Measurements from ENCODE around the gene KLHL41.

Gene KLHL41

GRCh38 chr2:169469952-169470572 lies 39.4 kb upstream of the KLHL41 start:
- POLR2A ChIA-PET, result no interaction called here
- no peak for TF ChIP-seq CTCF (IDR thresholded peaks at IDR 0.05; ENCODE audit: control extremely low read depth, extremely low read depth, low read depth, missing control alignments)
- CTCF ChIA-PET, result interaction anchor here (4.5 kb wide), 1 partner anchor 11 kb away, joined by 44 read pairs; the partner anchor contains the start of gene BBS5
- no peak for DNase-seq (ENCODE audit: extremely low spot score)

- ChIA-PET CTCF (interaction anchor here (0.8 to 4.5 kb wide), 3 partner anchors 8 to 30 kb away, joined by 3 to 44 read pairs (median 3); partner anchors contain the start of gene BBS5), POLR2A (no interaction called here)
- TF ChIP-seq CTCF (IDR thresholded peaks at IDR 0.05; ENCODE audit: control extremely low read depth, extremely low read depth, low read depth, missing control alignments), result no peak
- DNase-seq (ENCODE audit: extremely low spot score), result no peak
These were observed 37.3 kb upstream of the KLHL41 start for GRCh38 chr2:169472249-169472648.

GRCh38 chr2:169476459-169476858 lies 33.0 kb upstream of the KLHL41 start:
- DNase-seq (ENCODE audit: extremely low spot score), result no peak
- ChIA-PET CTCF (interaction anchor here (1.1 kb wide), 1 partner anchor 16 kb away, joined by 3 read pairs; no protein-coding TSS in a partner anchor), POLR2A (no interaction called here)
- TF ChIP-seq CTCF (IDR thresholded peaks at IDR 0.05; ENCODE audit: control extremely low read depth, extremely low read depth, low read depth, missing control alignments), result no peak

- no peak for DNase-seq (ENCODE audit: extremely low spot score)
- no peak for TF ChIP-seq CTCF (IDR thresholded peaks at IDR 0.05; ENCODE audit: control extremely low read depth, extremely low read depth, low read depth, missing control alignments)
- POLR2A ChIA-PET, result no interaction called here
- CTCF ChIA-PET, result interaction anchor here (1.0 to 6.8 kb wide), 4 partner anchors 8 to 405 kb away, joined by 3 to 44 read pairs (median 4); partner anchors contain the start of gene KLHL41
These were observed 31.2 kb upstream of the KLHL41 start for GRCh38 chr2:169478339-169478738.

- TF ChIP-seq CTCF (IDR thresholded peaks at IDR 0.05; ENCODE audit: control extremely low read depth, extremely low read depth, low read depth, missing control alignments), result no peak
- POLR2A ChIA-PET, result no interaction called here
- DNase-seq (ENCODE audit: extremely low spot score), result no peak
- CTCF ChIA-PET, result interaction anchor here (0.6 to 6.8 kb wide), 18 partner anchors 9 to 463 kb away, joined by 3 to 44 read pairs (median 4); partner anchors contain the start of gene KLHL41
These were observed 30.7 kb upstream of the KLHL41 start for GRCh38 chr2:169478745-169479256.

- DNase-seq (ENCODE audit: extremely low spot score), result peak; percentile 86
- peak; percentile 56 for TF ChIP-seq CTCF (IDR thresholded peaks at IDR 0.05; ENCODE audit: control extremely low read depth, extremely low read depth, low read depth, missing control alignments)
- ChIA-PET POLR2A (no interaction called here), CTCF (interaction anchor here (0.6 to 6.8 kb wide), 23 partner anchors 9 to 753 kb away, joined by 3 to 44 read pairs (median 4); partner anchors contain the start of gene KLHL41)
These were observed 30.0 kb upstream of the KLHL41 start, which contains the start of gene BBS5 for GRCh38 chr2:169479257-169480078. Gene BBS5 (plus strand): TSS chr2:169479494. CDS start chr2:169479554, 60 bp downstream.
